GM23248 (cell line): ENCODE results near the gene LEUTX.

Experiments used
- EZH2 ChIP-seq: fragments of 200-600 bp; sonication (generic); IDR thresholded peaks from 2 replicates; pipeline ENCODE4 v1.6.1; 2018; ENCODE audit warnings: antibody characterized with exemption, mild to moderate bottlenecking; ENCODE audit not compliant: insufficient read depth, poor library complexity, severe bottlenecking
- EZH2phosphoT487 ChIP-seq: fragments of 200-600 bp; sonication (generic); IDR thresholded peaks from 2 replicates; pipeline ENCODE4 v1.6.1; 2018; ENCODE audit warnings: antibody characterized with exemption, moderate library complexity, mild to moderate bottlenecking, low read depth; ENCODE audit not compliant: insufficient read depth

DNA sequence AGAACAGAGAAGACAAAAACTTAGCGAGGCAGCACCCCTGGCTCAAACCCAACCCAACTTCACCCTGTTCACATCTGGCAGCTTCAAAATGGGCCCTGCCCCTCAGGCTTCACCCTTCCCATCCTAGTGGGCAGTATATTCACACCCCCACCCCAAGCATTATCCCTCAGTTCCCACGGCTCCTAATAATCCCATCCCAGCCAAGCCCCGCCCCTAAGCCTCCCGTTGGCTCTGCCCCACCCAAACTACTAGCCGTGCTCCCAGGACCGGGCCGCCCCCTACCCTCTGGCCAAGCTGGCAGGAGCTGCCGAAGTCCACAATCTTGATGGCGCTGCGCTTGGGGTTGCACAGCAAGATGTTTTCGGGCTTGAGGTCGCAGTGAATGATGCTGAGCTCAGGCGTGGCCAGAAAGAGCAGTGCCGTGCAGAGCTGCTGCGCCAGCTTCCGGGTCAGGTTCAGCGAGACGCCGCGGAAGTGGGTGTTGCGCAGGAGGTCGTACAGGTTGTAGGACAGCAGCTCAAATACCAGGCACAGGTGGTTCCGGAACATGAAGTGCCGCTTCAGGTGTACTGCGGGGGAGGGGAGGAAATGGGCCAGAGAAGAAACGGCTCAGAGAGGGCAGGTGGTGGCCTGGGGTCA is 49.5 kb downstream of the LEUTX start:
- TF ChIP-seq EZH2 (no peak), EZH2phosphoT487 (no peak)
